Measurements from ENCODE around the gene RNF138. TPM values are rescaled to one million over a fixed set of nuclear protein-coding genes. Genes with fewer than 3 reads are reported as not detected.

The RNF138 gene
- total and polyA plus RNA-seq, 2 experiments from 2014 or later: 18.5 to 41.1 TPM

- no peaks in the 10 kb centered on the region for H4K20me1 ChIP-seq (ENCODE audit: insufficient read depth, poor library complexity, severe bottlenecking)
- no peak for DNase-seq (ENCODE audit: low spot score)
- no peaks in the 10 kb centered on the region for H3K4me1 ChIP-seq (ENCODE audit: insufficient read depth)
- H3K27ac ChIP-seq: no peak overlapping the region
- no peak overlapping the region for H2AFZ ChIP-seq
- H3K4me2 ChIP-seq: no peak overlapping the region
- no peaks in the 10 kb centered on the region for H3K9me2 ChIP-seq (replicated peaks; ENCODE audit: insufficient read depth)
- H3K27me3 ChIP-seq: no peaks in the 10 kb centered on the region
- H3K9me3 ChIP-seq (ENCODE audit: low read depth): no peaks in the 10 kb centered on the region
- TF ChIP-seq EZH2 (IDR thresholded peaks at IDR 0.05; ENCODE audit: borderline replicate concordance) (no peak), CTCF (IDR thresholded peaks at IDR 0.05; ENCODE audit: poor library complexity) (no peak), EZH2phosphoT487 (IDR thresholded peaks at IDR 0.05; ENCODE audit: low read depth, severe bottlenecking, unreplicated experiment) (no peak)
- H3K4me3 ChIP-seq: no peak overlapping the region
- H3K36me3 ChIP-seq (replicated peaks; ENCODE audit: insufficient read depth, low read depth): no peaks in the 10 kb centered on the region
- whole genome bisulfite sequencing (ENCODE audit: low lambda C conversion rate, missing lambda C conversion rate): 93% methylated on average over 1 of the region's 1 CpG
- H3K79me2 ChIP-seq: no peaks in the 10 kb centered on the region
Measured at GRCh38 chr18:32074206-32074605, 17.5 kb upstream of the RNF138 start.

- Histone ChIP-seq H3K4me3 (no peak overlapping the region), H4K20me1 (ENCODE audit: insufficient read depth, poor library complexity, severe bottlenecking) (no peaks in the 10 kb centered on the region), H3K4me2 (no peak overlapping the region), H3K4me1 (ENCODE audit: insufficient read depth) (no peaks in the 10 kb centered on the region), H3K27ac (no peak overlapping the region), H3K79me2 (no peaks in the 10 kb centered on the region), H2AFZ (no peak overlapping the region), H3K27me3 (no peaks in the 10 kb centered on the region), H3K36me3 (replicated peaks; ENCODE audit: insufficient read depth, low read depth) (no peaks in the 10 kb centered on the region), H3K9me2 (replicated peaks; ENCODE audit: insufficient read depth) (no peaks in the 10 kb centered on the region), H3K9me3 (ENCODE audit: low read depth) (no peaks in the 10 kb centered on the region)
- no peak for DNase-seq (ENCODE audit: low spot score)
- TF ChIP-seq CTCF (IDR thresholded peaks at IDR 0.05; ENCODE audit: poor library complexity) (no peak), EZH2 (IDR thresholded peaks at IDR 0.05; ENCODE audit: borderline replicate concordance) (no peak), EZH2phosphoT487 (IDR thresholded peaks at IDR 0.05; ENCODE audit: low read depth, severe bottlenecking, unreplicated experiment) (no peak)
- WGBS (ENCODE audit: low lambda C conversion rate, missing lambda C conversion rate): 85% methylated on average over 2 of the region's 2 CpGs
Measured at GRCh38 chr18:32078845-32079244, 12.8 kb upstream of the RNF138 start.

- 64% methylated on average over 1 of the region's 1 CpG for whole genome bisulfite sequencing (ENCODE audit: low lambda C conversion rate, missing lambda C conversion rate)
- no peaks in the 10 kb centered on the region for H3K36me3 ChIP-seq (replicated peaks; ENCODE audit: insufficient read depth, low read depth)
- no peak overlapping the region for H3K4me3 ChIP-seq
- no peaks in the 10 kb centered on the region for H3K9me3 ChIP-seq (ENCODE audit: low read depth)
- no peak overlapping the region for H3K4me2 ChIP-seq
- no peaks in the 10 kb centered on the region for H3K27me3 ChIP-seq
- TF ChIP-seq EZH2 (IDR thresholded peaks at IDR 0.05; ENCODE audit: borderline replicate concordance) (no peak), EZH2phosphoT487 (IDR thresholded peaks at IDR 0.05; ENCODE audit: low read depth, severe bottlenecking, unreplicated experiment) (no peak), CTCF (IDR thresholded peaks at IDR 0.05; ENCODE audit: poor library complexity) (no peak)
- H3K4me1 ChIP-seq (ENCODE audit: insufficient read depth): no peaks in the 10 kb centered on the region
- H3K9me2 ChIP-seq (replicated peaks; ENCODE audit: insufficient read depth): no peaks in the 10 kb centered on the region
- H3K27ac ChIP-seq: no peak overlapping the region
- H4K20me1 ChIP-seq (ENCODE audit: insufficient read depth, poor library complexity, severe bottlenecking): no peaks in the 10 kb centered on the region
- DNase-seq (ENCODE audit: low spot score): no peak
- H2AFZ ChIP-seq: no peak overlapping the region
- H3K79me2 ChIP-seq: no peaks in the 10 kb centered on the region
Measured at GRCh38 chr18:32081881-32082280, 9.8 kb upstream of the RNF138 start.

- TF ChIP-seq EZH2 (IDR thresholded peaks at IDR 0.05; ENCODE audit: borderline replicate concordance) (no peak), EZH2phosphoT487 (IDR thresholded peaks at IDR 0.05; ENCODE audit: low read depth, severe bottlenecking, unreplicated experiment) (no peak), CTCF (IDR thresholded peaks at IDR 0.05; ENCODE audit: poor library complexity) (no peak)
- Histone ChIP-seq H4K20me1 (ENCODE audit: insufficient read depth, poor library complexity, severe bottlenecking) (no peaks in the 10 kb centered on the region), H3K9me3 (ENCODE audit: low read depth) (no peaks in the 10 kb centered on the region), H3K4me1 (ENCODE audit: insufficient read depth) (no peaks in the 10 kb centered on the region), H3K79me2 (no peaks in the 10 kb centered on the region), H3K4me2 (no peak overlapping the region), H3K36me3 (replicated peaks; ENCODE audit: insufficient read depth, low read depth) (no peaks in the 10 kb centered on the region), H3K9me2 (replicated peaks; ENCODE audit: insufficient read depth) (no peaks in the 10 kb centered on the region), H3K27ac (no peak overlapping the region), H2AFZ (no peak overlapping the region), H3K27me3 (no peaks in the 10 kb centered on the region), H3K4me3 (no peak overlapping the region)
- DNase-seq (ENCODE audit: low spot score): no peak
- 98% methylated on average over 8 of the region's 8 CpGs for WGBS (ENCODE audit: low lambda C conversion rate, missing lambda C conversion rate)
Measured at GRCh38 chr18:32083781-32084180, 7.9 kb upstream of the RNF138 start.
